Loucy (cell line): Measurements from ENCODE around the gene UBE2K.

Experiments used
- H2AFZ ChIP-seq: fragments of 200-600 bp; sonication (generic); 2 replicates; pipeline ENCODE4 v1.6.0; 2016; ENCODE audit warnings: antibody characterized with exemption, mild to moderate bottlenecking, low read length, moderate library complexity
- H3F3A ChIP-seq: fragments of 200-600 bp; 2 replicates; pipeline ENCODE4 v1.6.0; 2016; ENCODE audit warnings: antibody characterized with exemption, low read depth, mild to moderate bottlenecking
- H3K27me3 ChIP-seq: fragments of 200-600 bp; sonication (generic); 2 replicates; pipeline ENCODE4 v1.6.1; 2014; ENCODE audit warnings: low read length, mild to moderate bottlenecking; ENCODE audit not compliant: insufficient read depth, poor library complexity, severe bottlenecking
- H3K36me3 ChIP-seq: fragments of 200-600 bp; sonication (generic); 2 replicates; pipeline ENCODE4 v1.6.1; 2016; ENCODE audit warnings: low read length; ENCODE audit not compliant: insufficient read depth
- H3K4me1 ChIP-seq: fragments of 200-600 bp; sonication (generic); 2 replicates; pipeline ENCODE4 v1.5.1; 2014; ENCODE audit warnings: low read length, mild to moderate bottlenecking; ENCODE audit not compliant: insufficient read depth, poor library complexity, severe bottlenecking
- H3K4me2 ChIP-seq: fragments of 200-600 bp; sonication (generic); 2 replicates; pipeline ENCODE4 v1.6.0; 2014; ENCODE audit warnings: antibody characterized with exemption, low read length, low read depth, mild to moderate bottlenecking; ENCODE audit not compliant: poor library complexity, severe bottlenecking
- H3K4me3 ChIP-seq: fragments of 200-600 bp; sonication (generic); 2 replicates; pipeline ENCODE4 v1.5.1; 2014; ENCODE audit warnings: low read length, mild to moderate bottlenecking, mixed read lengths; ENCODE audit not compliant: poor library complexity, severe bottlenecking
- H3K79me2 ChIP-seq: fragments of 200-600 bp; sonication (generic); 2 replicates; pipeline ENCODE4 v1.6.1; 2014; ENCODE audit warnings: low read length; ENCODE audit not compliant: insufficient read depth
- H3K9ac ChIP-seq: fragments of 200-600 bp; sonication (generic); 2 replicates; pipeline ENCODE4 v1.6.0; 2014; ENCODE audit warnings: mild to moderate bottlenecking, low read depth, low read length, moderate library complexity; ENCODE audit not compliant: poor library complexity, severe bottlenecking
- H3K9me2 ChIP-seq: fragments of 200-600 bp; sonication (generic); replicated peaks from 2 replicates; pipeline ENCODE4 v1.6.1; 2016; ENCODE audit warnings: low read depth, low read length, mixed read lengths
- H3K9me3 ChIP-seq: fragments of 200-600 bp; sonication (generic); 2 replicates; pipeline ENCODE4 v1.6.1; 2014; ENCODE audit warnings: mild to moderate bottlenecking, antibody characterized with exemption, low read length, low read depth; ENCODE audit not compliant: insufficient read depth
- H4K20me1 ChIP-seq: fragments of 200-600 bp; sonication (generic); 2 replicates; pipeline ENCODE4 v1.6.0; 2014; ENCODE audit warnings: antibody characterized with exemption, low read length, mild to moderate bottlenecking; ENCODE audit not compliant: insufficient read depth, poor library complexity, severe bottlenecking
- CTCF ChIP-seq: fragments of 200-600 bp; sonication (generic); conservative IDR thresholded peaks from 2 replicates; pipeline ENCODE4 v1.5.1; 2014; ENCODE audit warnings: mild to moderate bottlenecking, antibody characterized with exemption, low read length
- EZH2phosphoT487 ChIP-seq: fragments of 200-600 bp; IDR thresholded peaks from 2 replicates; pipeline ENCODE4 v1.6.1; 2018; ENCODE audit warnings: antibody characterized with exemption, mild to moderate bottlenecking, moderate library complexity, borderline replicate concordance

UBE2K gene

GRCh38 chr4:39713691-39714090 is 15.8 kb downstream of the UBE2K start:
- Histone ChIP-seq H3K9me2 (no peaks in the 10 kb centered on the region), H3K9ac (no peak overlapping the region), H4K20me1 (peaks cover 68% of the 10 kb centered on the region), H3K79me2 (peaks cover 88% of the 10 kb centered on the region), H3K9me3 (no peaks in the 10 kb centered on the region), H3K27me3 (no peaks in the 10 kb centered on the region), H3K4me1 (peaks cover 5% of the 10 kb centered on the region), H3K4me3 (no peak overlapping the region), H3K4me2 (no peak overlapping the region), H2AFZ (no peak overlapping the region), H3K36me3 (no peaks in the 10 kb centered on the region), H3F3A (no peaks in the 10 kb centered on the region)
- no peak for TF ChIP-seq EZH2phosphoT487
- no peak for TF ChIP-seq CTCF

GRCh38 chr4:39714166-39714565 is 16.2 kb downstream of the UBE2K start:
- Histone ChIP-seq H3K4me3 (no peak overlapping the region), H3K27me3 (no peaks in the 10 kb centered on the region), H3K9me2 (no peaks in the 10 kb centered on the region), H2AFZ (no peak overlapping the region), H3K4me1 (peaks cover under 1% of the 10 kb centered on the region), H3K36me3 (no peaks in the 10 kb centered on the region), H4K20me1 (peaks cover 68% of the 10 kb centered on the region), H3F3A (no peaks in the 10 kb centered on the region), H3K79me2 (peaks cover 88% of the 10 kb centered on the region), H3K4me2 (no peak overlapping the region), H3K9ac (no peak overlapping the region), H3K9me3 (no peaks in the 10 kb centered on the region)
- no peak for TF ChIP-seq EZH2phosphoT487
- no peak for TF ChIP-seq CTCF

GRCh38 chr4:39715788-39716187 is 17.9 kb downstream of the UBE2K start:
- Histone ChIP-seq H3K4me3 (no peak overlapping the region), H3K9ac (no peak overlapping the region), H3K36me3 (no peaks in the 10 kb centered on the region), H3K9me3 (no peaks in the 10 kb centered on the region), H2AFZ (no peak overlapping the region), H3K27me3 (no peaks in the 10 kb centered on the region), H3K4me2 (no peak overlapping the region), H3K9me2 (no peaks in the 10 kb centered on the region), H4K20me1 (peaks cover 67% of the 10 kb centered on the region), H3F3A (no peaks in the 10 kb centered on the region), H3K4me1 (no peaks in the 10 kb centered on the region), H3K79me2 (peaks cover 88% of the 10 kb centered on the region)
- no peak for TF ChIP-seq EZH2phosphoT487
- TF ChIP-seq CTCF, result no peak
